ENCODE data around the gene MYT1.

Gene MYT1

DNA sequence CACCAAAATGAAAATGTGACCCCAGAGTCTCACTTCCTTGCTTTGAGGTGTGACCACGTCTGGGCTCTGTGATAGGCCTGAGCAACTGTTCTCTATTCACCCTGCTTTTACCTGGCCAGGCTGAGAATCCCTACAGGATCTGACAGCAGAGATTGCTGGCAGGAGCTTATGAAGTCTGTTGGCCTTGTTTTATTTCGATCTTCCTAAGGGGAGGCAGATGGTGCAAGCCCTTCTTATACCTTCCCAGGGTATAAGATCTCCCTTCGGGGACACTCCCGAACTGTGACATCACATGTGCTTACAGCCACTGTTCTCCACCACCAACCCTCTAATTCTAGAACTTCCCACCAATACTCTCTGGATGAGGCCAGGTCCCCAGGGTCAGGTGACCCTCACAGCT lies 26.8 kb downstream of the MYT1 start:
- no peak for DNase-seq (ENCODE audit: extremely low spot score)
- CTCF ChIA-PET, result no interaction called here
- POLR2A ChIA-PET, result no interaction called here
- TF ChIP-seq FOXM1 (IDR thresholded peaks at IDR 0.05; ENCODE audit: borderline replicate concordance) (no peak), SP1 (IDR thresholded peaks at IDR 0.05) (no peak), FOXK2 (IDR thresholded peaks at IDR 0.05) (no peak), FOXA1 (IDR thresholded peaks at IDR 0.05) (no peak), SUZ12 (IDR thresholded peaks at IDR 0.05) (no peak), ARNT (IDR thresholded peaks at IDR 0.05) (no peak), BHLHE40 (IDR thresholded peaks at IDR 0.05; ENCODE audit: borderline replicate concordance) (no peak), ZNF384 (IDR thresholded peaks at IDR 0.05) (no peak), ELF4 (IDR thresholded peaks at IDR 0.05) (no peak), L3MBTL2 (conservative IDR thresholded peaks at IDR 0.05) (no peak), LEF1 (IDR thresholded peaks at IDR 0.05; ENCODE audit: borderline replicate concordance) (no peak), CTBP1 (IDR thresholded peaks at IDR 0.05; ENCODE audit: borderline replicate concordance) (no peak)
- TF ChIP-seq, protein P1, sequence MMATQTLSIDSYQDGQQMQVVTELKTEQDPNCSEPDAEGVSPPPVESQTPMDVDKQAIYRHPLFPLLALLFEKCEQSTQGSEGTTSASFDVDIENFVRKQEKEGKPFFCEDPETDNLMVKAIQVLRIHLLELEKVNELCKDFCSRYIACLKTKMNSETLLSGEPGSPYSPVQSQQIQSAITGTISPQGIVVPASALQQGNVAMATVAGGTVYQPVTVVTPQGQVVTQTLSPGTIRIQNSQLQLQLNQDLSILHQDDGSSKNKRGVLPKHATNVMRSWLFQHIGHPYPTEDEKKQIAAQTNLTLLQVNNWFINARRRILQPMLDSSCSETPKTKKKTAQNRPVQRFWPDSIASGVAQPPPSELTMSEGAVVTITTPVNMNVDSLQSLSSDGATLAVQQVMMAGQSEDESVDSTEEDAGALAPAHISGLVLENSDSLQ (IDR thresholded peaks at IDR 0.05), result no peak

DNA sequence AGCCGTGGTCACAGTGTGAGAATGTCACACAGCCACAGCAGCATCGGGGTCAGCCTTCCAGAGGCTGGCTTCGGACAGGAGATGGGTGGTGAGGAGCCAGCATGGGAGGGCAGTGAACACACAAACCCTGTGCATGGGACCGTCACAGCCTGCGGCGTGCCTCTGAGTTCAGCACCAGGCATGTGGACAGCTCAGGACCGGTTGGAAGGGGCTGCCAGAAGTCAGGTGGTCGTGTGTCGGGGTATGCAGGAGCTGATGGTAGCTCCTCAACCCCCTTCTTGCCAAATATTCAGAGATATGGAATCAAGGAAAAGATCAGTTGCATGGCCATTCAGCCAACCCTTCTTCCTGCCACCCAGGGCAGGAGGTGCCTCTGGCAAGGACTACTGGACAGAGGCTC lies 28.2 kb downstream of the MYT1 start:
- ChIA-PET POLR2A (no interaction called here), CTCF (no interaction called here)
- TF ChIP-seq CTBP1 (IDR thresholded peaks at IDR 0.05; ENCODE audit: borderline replicate concordance), result no peak
- no peak for TF ChIP-seq ZNF384 (IDR thresholded peaks at IDR 0.05)
- no peak for TF ChIP-seq ARNT (IDR thresholded peaks at IDR 0.05)
- no peak for TF ChIP-seq L3MBTL2 (conservative IDR thresholded peaks at IDR 0.05)
- TF ChIP-seq, protein P1 (IDR thresholded peaks at IDR 0.05), result no peak
- no peak for TF ChIP-seq FOXK2 (IDR thresholded peaks at IDR 0.05)
- no peak for TF ChIP-seq BHLHE40 (IDR thresholded peaks at IDR 0.05; ENCODE audit: borderline replicate concordance)
- TF ChIP-seq FOXA1 (IDR thresholded peaks at IDR 0.05), result no peak
- no peak for TF ChIP-seq SUZ12 (IDR thresholded peaks at IDR 0.05)
- no peak for TF ChIP-seq TARDBP (IDR thresholded peaks at IDR 0.05)
- no peak for TF ChIP-seq FOXM1 (IDR thresholded peaks at IDR 0.05; ENCODE audit: borderline replicate concordance)
- no peak for TF ChIP-seq SP1 (IDR thresholded peaks at IDR 0.05)
- no peak for TF ChIP-seq ELF4 (IDR thresholded peaks at IDR 0.05)
- no peak for TF ChIP-seq LEF1 (IDR thresholded peaks at IDR 0.05; ENCODE audit: borderline replicate concordance)
- DNase-seq (ENCODE audit: extremely low spot score), result peak; percentile 18

DNA sequence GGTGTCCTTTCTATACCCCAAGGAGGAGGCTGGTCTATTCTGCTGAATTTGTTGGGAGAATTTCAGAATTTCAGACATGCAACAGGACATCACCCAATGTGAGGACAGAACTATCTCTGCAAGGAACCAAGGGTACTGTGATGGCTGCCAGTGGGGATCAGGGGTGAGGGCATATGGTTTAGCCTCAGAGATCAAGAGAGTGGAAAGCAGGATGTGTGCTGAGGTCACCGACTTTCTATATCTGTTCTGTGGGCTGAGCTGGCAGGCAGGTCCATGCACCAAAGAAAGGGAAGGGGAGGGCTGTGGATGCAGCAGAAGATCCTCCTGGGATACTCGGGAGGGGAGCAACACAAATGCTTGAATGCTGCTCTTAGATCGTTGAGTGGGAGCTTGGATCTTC lies 28.8 kb downstream of the MYT1 start:
- DNase-seq (ENCODE audit: extremely low spot score), result no peak
- ChIA-PET POLR2A (no interaction called here), CTCF (no interaction called here)
- TF ChIP-seq ZNF384 (IDR thresholded peaks at IDR 0.05) (no peak), HDGF (IDR thresholded peaks at IDR 0.05; ENCODE audit: borderline replicate concordance) (no peak), SP1 (IDR thresholded peaks at IDR 0.05) (no peak), CTBP1 (IDR thresholded peaks at IDR 0.05; ENCODE audit: borderline replicate concordance) (no peak), BHLHE40 (IDR thresholded peaks at IDR 0.05; ENCODE audit: borderline replicate concordance) (no peak), FOXK2 (IDR thresholded peaks at IDR 0.05) (no peak), ELF4 (IDR thresholded peaks at IDR 0.05) (no peak), FOXA1 (IDR thresholded peaks at IDR 0.05) (no peak), L3MBTL2 (conservative IDR thresholded peaks at IDR 0.05) (no peak), TARDBP (IDR thresholded peaks at IDR 0.05) (no peak), SUZ12 (IDR thresholded peaks at IDR 0.05) (no peak), NFRKB (IDR thresholded peaks at IDR 0.05) (no peak), LEF1 (IDR thresholded peaks at IDR 0.05; ENCODE audit: borderline replicate concordance) (no peak), FOXM1 (IDR thresholded peaks at IDR 0.05; ENCODE audit: borderline replicate concordance) (no peak), ARNT (IDR thresholded peaks at IDR 0.05) (no peak)
- TF ChIP-seq, protein P1 (IDR thresholded peaks at IDR 0.05), result no peak

DNA sequence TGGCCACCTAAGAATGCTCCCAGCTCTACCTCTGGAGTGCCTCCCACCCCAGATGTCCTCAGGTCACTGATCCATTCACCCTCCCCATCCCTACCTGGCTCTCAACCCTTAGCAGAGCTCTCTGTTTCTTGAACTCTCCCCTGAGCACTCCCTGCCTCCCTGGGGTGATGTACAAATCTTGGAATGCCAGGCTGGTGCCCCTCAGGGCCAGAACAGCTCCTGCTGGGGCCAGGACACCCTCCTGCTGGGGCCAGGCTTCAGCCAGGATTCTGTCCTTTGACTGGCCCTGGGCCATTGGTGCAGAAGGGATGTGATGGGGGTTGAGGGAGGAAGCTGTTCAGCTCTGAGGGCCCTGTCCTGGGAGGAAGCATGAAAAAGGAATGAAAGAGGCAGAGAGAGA lies 30.0 kb downstream of the MYT1 start:
- no peak for DNase-seq (ENCODE audit: extremely low spot score)
- TF ChIP-seq ZNF384 (IDR thresholded peaks at IDR 0.05) (no peak), FOXM1 (IDR thresholded peaks at IDR 0.05; ENCODE audit: borderline replicate concordance) (no peak), CTBP1 (IDR thresholded peaks at IDR 0.05; ENCODE audit: borderline replicate concordance) (no peak), NFRKB (IDR thresholded peaks at IDR 0.05) (no peak)
- TF ChIP-seq, protein P1 (IDR thresholded peaks at IDR 0.05), result no peak
- ChIA-PET POLR2A (no interaction called here), CTCF (no interaction called here)

DNA sequence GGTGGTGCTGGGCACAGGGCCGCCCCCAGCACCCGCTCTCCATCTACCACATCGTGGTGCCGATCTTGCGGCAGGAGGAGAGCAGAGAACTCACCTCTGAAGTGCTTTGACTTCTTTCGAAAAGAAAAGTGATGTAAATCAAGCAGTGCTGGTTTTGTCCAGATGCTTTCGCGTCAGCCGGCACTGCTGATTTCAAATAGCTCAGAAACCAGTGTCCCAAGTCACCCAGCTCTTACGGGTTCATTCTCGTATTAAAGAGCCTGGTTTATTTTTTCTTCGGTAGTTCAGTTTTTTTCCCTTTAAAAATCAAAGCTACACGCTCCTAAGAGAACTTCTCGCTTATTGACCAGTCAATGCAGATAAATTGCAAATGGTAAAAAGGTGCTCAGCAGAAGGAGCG lies 32.1 kb downstream of the MYT1 start:
- ChIA-PET POLR2A (no interaction called here), CTCF (no interaction called here)
- DNase-seq (ENCODE audit: extremely low spot score), result no peak
- TF ChIP-seq ELF4 (IDR thresholded peaks at IDR 0.05) (no peak), TARDBP (IDR thresholded peaks at IDR 0.05) (no peak), CTBP1 (IDR thresholded peaks at IDR 0.05; ENCODE audit: borderline replicate concordance) (no peak), NFRKB (IDR thresholded peaks at IDR 0.05) (no peak), FOXA1 (IDR thresholded peaks at IDR 0.05) (no peak), LEF1 (IDR thresholded peaks at IDR 0.05; ENCODE audit: borderline replicate concordance) (no peak), BHLHE40 (IDR thresholded peaks at IDR 0.05; ENCODE audit: borderline replicate concordance) (no peak), ARNT (IDR thresholded peaks at IDR 0.05) (no peak), SP1 (IDR thresholded peaks at IDR 0.05) (no peak)
- TF ChIP-seq, protein P1 (IDR thresholded peaks at IDR 0.05), result no peak

All from HEK293T (cell line).